ENCODE data around the gene IBA57.

IBA57 gene

DNA sequence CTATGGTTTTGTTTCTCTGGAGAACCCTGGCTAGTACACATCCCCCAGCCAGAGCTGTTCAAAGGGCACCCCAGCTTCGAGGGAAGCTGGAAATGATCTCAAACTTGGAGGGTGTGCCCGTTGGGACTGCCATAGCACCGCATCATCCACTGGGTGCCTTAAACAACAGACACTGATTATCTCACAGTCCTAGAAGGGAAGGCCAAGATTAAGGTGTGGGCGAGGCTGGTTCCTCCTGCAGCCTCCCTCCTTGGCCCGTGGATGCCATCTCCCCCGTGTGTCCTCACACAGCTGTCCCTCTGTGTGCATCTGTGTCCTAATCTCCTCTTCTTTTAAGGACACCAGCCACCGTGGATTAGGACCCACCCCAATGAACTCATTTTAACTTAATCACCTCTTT lies 4.2 kb upstream of the IBA57 start:
- TF ChIP-seq CTCF (IDR thresholded peaks at IDR 0.05; ENCODE audit: low read depth, low read length) = no peak
- in situ Hi-C loops (cut with HindIII; ENCODE audit: low sequenced_read_pairs) = no loop called here
- no peak overlapping the region for H3K4me3 ChIP-seq (ENCODE audit: low read depth, low read length)
- DNase-seq (ENCODE audit: low read depth, low spot score) = no peak

DNA sequence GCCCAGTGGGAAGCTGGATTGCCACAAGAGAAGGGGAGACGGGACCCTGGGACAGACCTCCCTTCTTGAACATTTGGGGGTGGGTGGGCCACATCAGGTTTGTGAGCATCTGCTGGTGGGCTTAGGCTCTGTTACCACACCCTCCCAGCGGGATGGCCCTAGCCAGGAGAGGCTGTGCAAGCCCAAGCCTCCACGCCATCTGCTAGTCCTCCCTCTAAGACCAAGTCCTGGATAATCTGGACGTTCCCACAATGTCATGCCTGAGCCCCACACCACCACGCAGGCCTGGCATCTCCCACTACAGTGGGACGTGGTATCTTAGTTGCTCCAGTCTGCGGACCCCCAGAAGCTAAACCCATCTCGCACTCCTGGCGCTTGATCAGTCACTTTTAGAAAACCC lies 3.7 kb upstream of the IBA57 start:
- DNase-seq (ENCODE audit: low read depth, low spot score) = no peak
- no peak overlapping the region for H3K4me3 ChIP-seq (ENCODE audit: low read depth, low read length)
- TF ChIP-seq CTCF (IDR thresholded peaks at IDR 0.05; ENCODE audit: low read depth, low read length) = no peak
- in situ Hi-C loops (cut with HindIII; ENCODE audit: low sequenced_read_pairs) = no loop called here

DNA sequence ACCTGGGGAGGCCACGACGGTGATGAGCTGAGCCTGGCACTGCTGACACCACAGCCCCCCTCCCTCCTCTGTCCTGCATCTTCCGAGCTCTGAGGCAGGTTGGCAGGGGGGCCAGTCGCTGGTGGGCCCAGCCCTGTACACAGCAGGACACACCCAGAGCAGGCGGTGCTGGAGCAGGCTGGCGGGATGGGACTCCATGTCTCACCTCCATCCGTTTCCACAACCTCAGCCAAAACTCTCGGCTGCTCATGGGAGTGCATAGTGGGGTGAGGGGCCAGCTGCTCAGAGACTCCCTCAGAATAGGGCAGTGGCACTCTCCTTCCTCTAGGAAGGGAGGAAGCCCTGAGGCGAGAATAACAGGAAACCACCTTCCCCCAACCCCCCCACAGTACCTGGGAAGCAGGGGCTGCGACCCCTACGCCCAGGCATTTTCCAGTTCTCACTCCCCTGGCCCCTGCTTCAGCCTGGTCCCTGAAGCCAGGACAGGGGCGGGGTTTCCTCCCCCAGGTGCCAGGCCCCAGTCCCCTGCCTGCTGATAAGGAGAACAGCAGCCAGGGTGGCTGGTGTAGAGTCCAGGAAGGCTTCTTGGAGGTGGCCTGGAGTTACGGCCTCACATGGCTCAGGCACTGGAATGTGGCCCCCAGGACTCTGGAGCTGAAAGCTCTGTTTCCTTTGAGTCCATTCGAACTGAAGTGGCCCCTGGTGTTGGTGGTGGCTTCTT lies 3.2 kb upstream of the IBA57 start:
- TF ChIP-seq CTCF (IDR thresholded peaks at IDR 0.05; ENCODE audit: low read depth, low read length) = no peak
- in situ Hi-C loops (cut with HindIII; ENCODE audit: low sequenced_read_pairs) = no loop called here
- DNase-seq (ENCODE audit: low read depth, low spot score) = no peak
- no peak overlapping the region for H3K4me3 ChIP-seq (ENCODE audit: low read depth, low read length)

DNA sequence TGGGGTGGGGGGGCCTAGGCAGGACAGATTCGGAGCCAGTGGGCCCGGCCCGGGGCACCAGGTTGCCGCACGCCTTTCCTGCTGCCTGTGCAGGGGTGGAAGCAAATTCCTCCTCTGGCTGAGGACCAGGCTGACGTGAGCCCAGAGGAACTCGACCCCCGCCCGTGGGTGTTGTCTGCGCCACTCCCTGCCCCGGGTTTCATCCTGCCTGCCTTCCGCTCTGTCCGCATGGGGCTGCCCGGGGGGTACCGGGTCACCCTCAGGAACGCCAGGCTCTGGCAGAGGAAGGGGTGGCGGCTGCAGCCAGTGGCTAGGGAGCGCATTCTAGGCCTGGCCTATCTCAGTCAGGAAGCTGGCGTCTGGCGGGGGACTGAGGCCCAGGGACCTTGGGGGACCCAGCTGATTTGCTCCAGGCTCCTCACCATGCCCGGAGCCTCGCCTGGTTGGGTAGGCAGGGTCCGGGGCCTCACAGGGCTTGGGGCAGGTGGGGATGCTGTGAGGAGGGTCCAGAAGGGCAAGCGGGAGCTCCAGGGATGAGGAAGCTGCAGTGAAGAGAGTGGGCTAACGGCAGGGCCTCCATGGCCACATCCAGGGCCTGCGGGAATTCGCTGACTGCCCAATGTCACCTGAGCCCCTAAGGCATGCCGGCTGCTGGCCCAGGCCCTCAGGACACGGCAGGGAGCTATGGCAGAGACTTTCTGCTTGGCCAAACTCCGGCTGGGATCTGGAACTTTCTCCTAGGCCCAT lies 2.4 kb upstream of the IBA57 start:
- in situ Hi-C loops (cut with HindIII; ENCODE audit: low sequenced_read_pairs) = no loop called here
- no peak for TF ChIP-seq CTCF (IDR thresholded peaks at IDR 0.05; ENCODE audit: low read depth, low read length)
- H3K4me3 ChIP-seq (ENCODE audit: low read depth, low read length) = no peak overlapping the region
- peak; percentile 4 for DNase-seq (ENCODE audit: low read depth, low spot score)

GRCh38 chr1:228163776-228164519 lies 1.7 kb upstream of the IBA57 start:
- no peak for DNase-seq (ENCODE audit: low read depth, low spot score)
- in situ Hi-C loops (cut with HindIII; ENCODE audit: low sequenced_read_pairs) = no loop called here
- no peak overlapping the region for H3K4me3 ChIP-seq (ENCODE audit: low read depth, low read length)
- no peak for TF ChIP-seq CTCF (IDR thresholded peaks at IDR 0.05; ENCODE audit: low read depth, low read length)

- DNase-seq (ENCODE audit: low read depth, low spot score) = no peak
- peak overlapping the region; percentile 57 for H3K4me3 ChIP-seq (ENCODE audit: low read depth, low read length)
- in situ Hi-C loops (cut with HindIII; ENCODE audit: low sequenced_read_pairs) = no loop called here
- no peak for TF ChIP-seq CTCF (IDR thresholded peaks at IDR 0.05; ENCODE audit: low read depth, low read length)
These were observed 838 bp upstream of the IBA57 start for GRCh38 chr1:228164561-228165371.

Data from astrocyte of the spinal cord (primary cell).